Fibroblast of skin of right quadriceps (primary cell): ENCODE measurements around the gene NPHP4.

Experiments used
- DNase-seq: peaks from one replicate; pipeline ENCODE4 v3.0.0-alpha.2; 2013

NPHP4 gene

GRCh38 chr1:5820026-5820421 lies 172.2 kb downstream of the NPHP4 start:
- no peak for DNase-seq

- no peak for DNase-seq
These were observed 172.7 kb downstream of the NPHP4 start for GRCh38 chr1:5819391-5820025.

- no peak for DNase-seq
These were observed 173.5 kb downstream of the NPHP4 start for GRCh38 chr1:5818755-5819154.

GRCh38 chr1:5815716-5816115 lies 176.5 kb downstream of the NPHP4 start:
- DNase-seq = no peak

- DNase-seq = no peak
These were observed 177.0 kb downstream of the NPHP4 start for GRCh38 chr1:5815211-5815610.

- no peak for DNase-seq
These were observed 178.1 kb downstream of the NPHP4 start for GRCh38 chr1:5814046-5814619.

- DNase-seq = no peak
These were observed 178.7 kb downstream of the NPHP4 start for GRCh38 chr1:5813480-5813879.
